HCT116 (cell line): ENCODE measurements around the gene PLD1. TPM values are rescaled to one million over a fixed set of nuclear protein-coding genes. Genes with fewer than 3 reads are reported as not detected.
A peak's percentile ranks its signal among the peaks of the same experiment; 100 is the strongest.
"Not testable (repeated sequence)": the region's sequence is repeated elsewhere in the genome, so short reads cannot be mapped to it uniquely, and the experiment has no call there.

Source experiments
- ATAC-seq: fragments of 200-7000 bp; cut with Tn5 transposase; 2 replicates; pipeline ENCODE4 v1.9.1; 2020; ENCODE audit warnings: mild to moderate bottlenecking, moderate library complexity
- BruUV-seq: library from RNA; stranded (reverse); fragments of 400-500 nt; replicated peaks from 2 replicates; lab custom pipeline; 2021; lab: Mats Ljungman, UMichigan
- CTCF ChIA-PET: fragments of 300-600 bp; sonication (Branson Sonifier 250); formaldehyde crosslinking; loops from one replicate; lab custom pipeline; 2021; ENCODE audit warnings: antibody characterized with exemption; lab: Charles Lee
- POLR2A ChIA-PET: fragments of 300-600, 350-600 bp; sonication (Branson Sonifier 250); formaldehyde crosslinking; loops from one replicate; lab custom pipeline; 2021; ENCODE audit warnings: antibody characterized with exemption; lab: Charles Lee
- RAD21 ChIA-PET, 2 experiments: fragments of 300-600 bp; sonication (Branson Sonifier 250); formaldehyde crosslinking; loops; one replicate each; lab custom pipeline; 2023; ENCODE audit warnings: low total read pairs in 2 of 2; ENCODE audit not compliant: uncharacterized antibody in 2 of 2, unreplicated experiment in 2 of 2, low non-redundant PET in 1 of 2; lab: Charles Lee
- DNase-seq: peaks from one replicate; pipeline ENCODE4 v3.0.0-alpha.2; 2010; ENCODE audit warnings: low read depth, low spot score
- H2AFZ ChIP-seq: fragments of 200-600 bp; shearing (Covaris generic), sonication (generic); 2 replicates; pipeline ENCODE4 v1.6.1; 2017; ENCODE audit warnings: low read depth, mixed run types, mixed read lengths, antibody characterized with exemption, low read length; ENCODE audit not compliant: poor library complexity, severe bottlenecking
- H3K27ac ChIP-seq: 2 replicates; pipeline ENCODE4 v1.5.1; 2012; ENCODE audit warnings: low read depth, low read length
- H3K27me3 ChIP-seq: fragments of 200-600 bp; sonication (generic); 2 replicates; pipeline ENCODE4 v1.6.1; 2016; ENCODE audit warnings: mixed run types, low read length, mixed read lengths; ENCODE audit not compliant: insufficient read depth
- H3K36me3 ChIP-seq, 2 experiments: fragments of 200-500 bp in 1 of 2; fragments of 200-600 bp in 1 of 2; sonication (Bioruptor generic) in 1 of 2; sonication (generic) in 1 of 2; 2 replicates each; pipeline versions ENCODE4 v1.5.1 to v1.6.1; 2014 to 2016; ENCODE audit warnings: low read length in 2 of 2, inconsistent platforms in 1 of 2, mixed read lengths in 1 of 2, mixed run types in 1 of 2; ENCODE audit not compliant: insufficient read depth in 2 of 2, control insufficient read depth in 1 of 2
- H3K4me1 ChIP-seq, 2 experiments: fragments of 200-600 bp in 1 of 2; sonication (generic) in 1 of 2; 2 replicates each; pipeline versions ENCODE4 v1.5.1 to v1.6.1; 2012 to 2017; ENCODE audit warnings: low read length in 2 of 2, inconsistent platforms in 1 of 2, mild to moderate bottlenecking in 1 of 2, mixed read lengths in 1 of 2, mixed run types in 1 of 2, moderate library complexity in 1 of 2; ENCODE audit not compliant: insufficient read depth in 2 of 2, control insufficient read depth in 1 of 2
- H3K4me2 ChIP-seq: fragments of 200-600 bp; sonication (generic); 2 replicates; pipeline ENCODE4 v1.6.1; 2017; ENCODE audit warnings: mixed run types, low read length, mixed read lengths
- H3K4me3 ChIP-seq, 2 experiments: fragments of 200-600 bp in 1 of 2; sonication (generic) in 1 of 2; replicated peaks in 1 of 2; 2 replicates each; pipeline ENCODE4 v1.5.1; 2011 to 2016; ENCODE audit warnings: low read length in 2 of 2, control low read depth in 1 of 2, low read depth in 1 of 2, mild to moderate bottlenecking in 1 of 2, mixed read lengths in 1 of 2, mixed run types in 1 of 2
- H3K79me2 ChIP-seq: fragments of 200-600 bp; sonication (generic); 2 replicates; pipeline ENCODE4 v1.6.1; 2017; ENCODE audit warnings: mild to moderate bottlenecking, mixed run types, low read length, moderate library complexity, mixed read lengths; ENCODE audit not compliant: insufficient read depth
- H3K9ac ChIP-seq: fragments of 200-600 bp; sonication (generic); 2 replicates; pipeline ENCODE4 v1.6.1; 2016; ENCODE audit warnings: low read length, mixed read lengths
- H3K9me2 ChIP-seq: fragments of 200-600 bp; sonication (generic), shearing (Covaris generic); 2 replicates; pipeline ENCODE4 v1.6.1; 2017; ENCODE audit warnings: mixed run types, mild to moderate bottlenecking, moderate library complexity; ENCODE audit not compliant: insufficient read depth
- H3K9me3 ChIP-seq, 2 experiments: fragments of 200-500 bp in 1 of 2; fragments of 200-600 bp in 1 of 2; sonication (Bioruptor generic) in 1 of 2; sonication (generic) in 1 of 2; 2 replicates each; pipeline ENCODE4 v1.6.1; 2014 to 2017; ENCODE audit warnings: low read length in 2 of 2, mixed read lengths in 2 of 2, inconsistent platforms in 1 of 2, low read depth in 1 of 2, mild to moderate bottlenecking in 1 of 2, mixed run types in 1 of 2, moderate library complexity in 1 of 2; ENCODE audit not compliant: control insufficient read depth in 1 of 2, insufficient read depth in 1 of 2
- H4K20me1 ChIP-seq: fragments of 200-600 bp; sonication (generic), shearing (Covaris generic); 2 replicates; pipeline ENCODE4 v1.6.1; 2017; ENCODE audit warnings: mixed run types, mild to moderate bottlenecking, moderate library complexity; ENCODE audit not compliant: insufficient read depth
- CBX3 ChIP-seq: IDR thresholded peaks from 2 replicates; pipeline ENCODE4 v1.6.1; 2012; ENCODE audit warnings: low read depth
- CEBPB ChIP-seq: IDR thresholded peaks from 2 replicates; pipeline ENCODE4 v1.6.1; 2012; ENCODE audit warnings: low read depth
- EZH2phosphoT487 ChIP-seq: fragments of 200-600 bp; IDR thresholded peaks from 2 replicates; pipeline ENCODE4 v1.6.1; 2018; ENCODE audit warnings: antibody characterized with exemption, borderline replicate concordance
- JUND ChIP-seq: IDR thresholded peaks from 2 replicates; pipeline ENCODE4 v1.6.1; 2012
- POLR2A ChIP-seq: IDR thresholded peaks from 2 replicates; pipeline ENCODE4 v1.7.0; 2011; ENCODE audit warnings: borderline replicate concordance; ENCODE audit not compliant: insufficient read depth, insufficient read length; ENCODE audit errors: extremely low read depth
- RAD21 ChIP-seq: IDR thresholded peaks from 2 replicates; pipeline ENCODE4 v1.6.1; 2012; ENCODE audit warnings: low read depth, mild to moderate bottlenecking
- intact Hi-C: fragments of 100-400 bp; cut with micrococcal nuclease; formaldehyde crosslinking; loops from 2 replicates; pipeline ENCODE4 v1.10.0; 2022
- total RNA-seq: library from RNA; stranded (reverse); gene quantifications from one replicate; pipeline ENCODE4 v1.2.1, GENCODE V29; 2021; ENCODE audit not compliant: unreplicated experiment
- TF ChIP-seq, protein P1 (sequence below): IDR thresholded peaks from 2 replicates; pipeline ENCODE4 v1.6.1; 2012; ENCODE audit warnings: low read depth
- TF ChIP-seq, protein P2 (sequence below): IDR thresholded peaks from 2 replicates; pipeline ENCODE4 v1.6.1; 2012

The PLD1 gene
- total RNA-seq, 1 experiment from 2014 or later, result 8.4 TPM

DNA sequence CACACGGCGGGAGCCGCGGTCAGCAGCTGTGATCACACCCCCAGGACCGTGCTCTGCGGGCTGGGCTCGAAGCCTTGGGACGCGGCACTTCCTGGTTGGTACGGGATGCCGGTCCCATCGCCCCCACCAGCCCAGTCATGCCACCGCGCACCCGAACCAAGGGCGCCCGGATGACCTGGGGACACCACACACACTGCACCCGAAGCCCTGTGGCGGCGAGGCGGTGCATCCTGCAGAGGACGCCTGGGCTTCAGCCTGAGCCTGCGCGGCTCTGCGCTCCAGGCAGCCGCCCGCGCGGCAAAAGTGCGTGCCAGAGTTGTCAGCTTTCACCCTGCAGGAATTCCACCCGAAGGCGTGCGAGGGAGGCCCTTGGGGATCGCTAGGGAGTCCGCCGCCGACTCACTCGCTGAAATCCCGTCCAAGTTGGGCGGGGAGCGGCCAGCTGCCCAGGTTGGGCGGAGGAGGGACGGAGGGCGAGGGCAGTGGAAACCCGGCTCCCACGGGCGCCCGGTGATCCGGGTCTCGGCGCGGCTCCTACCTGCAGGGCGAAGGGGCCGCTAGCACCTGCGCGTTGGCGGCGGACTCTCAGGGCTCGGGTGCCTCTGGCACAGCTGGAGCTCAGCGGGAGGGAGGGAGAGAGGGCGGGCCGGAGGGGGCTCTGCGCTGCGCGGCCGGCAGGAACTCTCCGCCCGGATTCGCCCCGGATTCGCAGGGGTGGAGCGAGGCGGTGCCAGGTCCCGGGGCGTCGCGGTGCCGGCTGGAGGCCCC, at the start of gene PLD1 (continued):
- TF ChIP-seq EZH2phosphoT487 (no peak), CEBPB (no peak; the same call in 1 of the 2 replicates), JUND (no peak), POLR2A (peak; percentile 37), CBX3 (peak; percentile 80), RAD21 (no peak)
- TF ChIP-seq, protein P1, sequence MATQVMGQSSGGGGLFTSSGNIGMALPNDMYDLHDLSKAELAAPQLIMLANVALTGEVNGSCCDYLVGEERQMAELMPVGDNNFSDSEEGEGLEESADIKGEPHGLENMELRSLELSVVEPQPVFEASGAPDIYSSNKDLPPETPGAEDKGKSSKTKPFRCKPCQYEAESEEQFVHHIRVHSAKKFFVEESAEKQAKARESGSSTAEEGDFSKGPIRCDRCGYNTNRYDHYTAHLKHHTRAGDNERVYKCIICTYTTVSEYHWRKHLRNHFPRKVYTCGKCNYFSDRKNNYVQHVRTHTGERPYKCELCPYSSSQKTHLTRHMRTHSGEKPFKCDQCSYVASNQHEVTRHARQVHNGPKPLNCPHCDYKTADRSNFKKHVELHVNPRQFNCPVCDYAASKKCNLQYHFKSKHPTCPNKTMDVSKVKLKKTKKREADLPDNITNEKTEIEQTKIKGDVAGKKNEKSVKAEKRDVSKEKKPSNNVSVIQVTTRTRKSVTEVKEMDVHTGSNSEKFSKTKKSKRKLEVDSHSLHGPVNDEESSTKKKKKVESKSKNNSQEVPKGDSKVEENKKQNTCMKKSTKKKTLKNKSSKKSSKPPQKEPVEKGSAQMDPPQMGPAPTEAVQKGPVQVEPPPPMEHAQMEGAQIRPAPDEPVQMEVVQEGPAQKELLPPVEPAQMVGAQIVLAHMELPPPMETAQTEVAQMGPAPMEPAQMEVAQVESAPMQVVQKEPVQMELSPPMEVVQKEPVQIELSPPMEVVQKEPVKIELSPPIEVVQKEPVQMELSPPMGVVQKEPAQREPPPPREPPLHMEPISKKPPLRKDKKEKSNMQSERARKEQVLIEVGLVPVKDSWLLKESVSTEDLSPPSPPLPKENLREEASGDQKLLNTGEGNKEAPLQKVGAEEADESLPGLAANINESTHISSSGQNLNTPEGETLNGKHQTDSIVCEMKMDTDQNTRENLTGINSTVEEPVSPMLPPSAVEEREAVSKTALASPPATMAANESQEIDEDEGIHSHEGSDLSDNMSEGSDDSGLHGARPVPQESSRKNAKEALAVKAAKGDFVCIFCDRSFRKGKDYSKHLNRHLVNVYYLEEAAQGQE, result no peak
- TF ChIP-seq, protein P2, sequence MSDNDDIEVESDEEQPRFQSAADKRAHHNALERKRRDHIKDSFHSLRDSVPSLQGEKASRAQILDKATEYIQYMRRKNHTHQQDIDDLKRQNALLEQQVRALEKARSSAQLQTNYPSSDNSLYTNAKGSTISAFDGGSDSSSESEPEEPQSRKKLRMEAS, result peak; percentile 91

DNA sequence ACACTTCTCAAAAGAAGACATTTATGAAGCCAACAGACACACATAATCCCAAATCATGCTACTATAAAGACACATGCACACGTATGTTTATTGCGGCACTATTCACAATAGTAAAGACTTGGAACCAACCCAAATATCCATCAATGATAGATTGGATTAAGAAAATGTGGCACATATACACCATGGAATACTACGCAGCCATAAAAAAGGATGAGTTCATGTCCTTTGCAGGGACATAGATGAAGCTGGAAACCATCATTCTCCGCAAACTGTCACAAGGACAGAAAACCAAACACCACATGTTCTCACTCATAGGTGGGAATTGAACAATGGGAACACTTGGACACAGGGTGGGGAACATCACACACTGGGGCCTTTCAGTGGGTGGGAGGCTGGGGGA, 48.5 kb upstream of the PLD1 start:
- H3K27me3 ChIP-seq, H3K9me2 ChIP-seq, H3K79me2 ChIP-seq, POLR2A ChIA-PET, BruUV-seq, RAD21 ChIA-PET, intact Hi-C loops, H3K4me2 ChIP-seq, CTCF ChIA-PET, H4K20me1 ChIP-seq, DNase-seq, H3K27ac ChIP-seq, H3K9ac ChIP-seq, H2AFZ ChIP-seq, H3K36me3 ChIP-seq, H3K4me3 ChIP-seq, H3K9me3 ChIP-seq, H3K4me1 ChIP-seq, ATAC-seq: not testable (repeated sequence)
